Loucy (cell line): Measurements from ENCODE around the gene MTRF1L.

Source experiments
- H2AFZ ChIP-seq: fragments of 200-600 bp; sonication (generic); 2 replicates; pipeline ENCODE4 v1.6.0; 2016; ENCODE audit warnings: antibody characterized with exemption, mild to moderate bottlenecking, low read length, moderate library complexity
- H3F3A ChIP-seq: fragments of 200-600 bp; 2 replicates; pipeline ENCODE4 v1.6.0; 2016; ENCODE audit warnings: antibody characterized with exemption, low read depth, mild to moderate bottlenecking
- H3K27me3 ChIP-seq: fragments of 200-600 bp; sonication (generic); 2 replicates; pipeline ENCODE4 v1.6.1; 2014; ENCODE audit warnings: low read length, mild to moderate bottlenecking; ENCODE audit not compliant: insufficient read depth, poor library complexity, severe bottlenecking
- H3K36me3 ChIP-seq: fragments of 200-600 bp; sonication (generic); 2 replicates; pipeline ENCODE4 v1.6.1; 2016; ENCODE audit warnings: low read length; ENCODE audit not compliant: insufficient read depth
- H3K4me1 ChIP-seq: fragments of 200-600 bp; sonication (generic); 2 replicates; pipeline ENCODE4 v1.5.1; 2014; ENCODE audit warnings: low read length, mild to moderate bottlenecking; ENCODE audit not compliant: insufficient read depth, poor library complexity, severe bottlenecking
- H3K4me2 ChIP-seq: fragments of 200-600 bp; sonication (generic); 2 replicates; pipeline ENCODE4 v1.6.0; 2014; ENCODE audit warnings: antibody characterized with exemption, low read length, low read depth, mild to moderate bottlenecking; ENCODE audit not compliant: poor library complexity, severe bottlenecking
- H3K4me3 ChIP-seq: fragments of 200-600 bp; sonication (generic); 2 replicates; pipeline ENCODE4 v1.5.1; 2014; ENCODE audit warnings: low read length, mild to moderate bottlenecking, mixed read lengths; ENCODE audit not compliant: poor library complexity, severe bottlenecking
- H3K79me2 ChIP-seq: fragments of 200-600 bp; sonication (generic); 2 replicates; pipeline ENCODE4 v1.6.1; 2014; ENCODE audit warnings: low read length; ENCODE audit not compliant: insufficient read depth
- H3K9ac ChIP-seq: fragments of 200-600 bp; sonication (generic); 2 replicates; pipeline ENCODE4 v1.6.0; 2014; ENCODE audit warnings: mild to moderate bottlenecking, low read depth, low read length, moderate library complexity; ENCODE audit not compliant: poor library complexity, severe bottlenecking
- H3K9me2 ChIP-seq: fragments of 200-600 bp; sonication (generic); replicated peaks from 2 replicates; pipeline ENCODE4 v1.6.1; 2016; ENCODE audit warnings: low read depth, low read length, mixed read lengths
- H3K9me3 ChIP-seq: fragments of 200-600 bp; sonication (generic); 2 replicates; pipeline ENCODE4 v1.6.1; 2014; ENCODE audit warnings: mild to moderate bottlenecking, antibody characterized with exemption, low read length, low read depth; ENCODE audit not compliant: insufficient read depth
- H4K20me1 ChIP-seq: fragments of 200-600 bp; sonication (generic); 2 replicates; pipeline ENCODE4 v1.6.0; 2014; ENCODE audit warnings: antibody characterized with exemption, low read length, mild to moderate bottlenecking; ENCODE audit not compliant: insufficient read depth, poor library complexity, severe bottlenecking
- CTCF ChIP-seq: fragments of 200-600 bp; sonication (generic); conservative IDR thresholded peaks from 2 replicates; pipeline ENCODE4 v1.5.1; 2014; ENCODE audit warnings: mild to moderate bottlenecking, antibody characterized with exemption, low read length
- EZH2phosphoT487 ChIP-seq: fragments of 200-600 bp; IDR thresholded peaks from 2 replicates; pipeline ENCODE4 v1.6.1; 2018; ENCODE audit warnings: antibody characterized with exemption, mild to moderate bottlenecking, moderate library complexity, borderline replicate concordance

The MTRF1L gene

GRCh38 chr6:153028286-153028685 lies 25.8 kb upstream of the MTRF1L start:
- no peak overlapping the region for H3K4me3 ChIP-seq
- no peak overlapping the region for H3K9ac ChIP-seq
- H3K79me2 ChIP-seq = no peaks in the 10 kb centered on the region
- no peak overlapping the region for H2AFZ ChIP-seq
- H3K4me2 ChIP-seq = no peak overlapping the region
- TF ChIP-seq CTCF = no peak
- TF ChIP-seq EZH2phosphoT487 = no peak
- H3F3A ChIP-seq = no peaks in the 10 kb centered on the region
- H3K27me3 ChIP-seq = no peaks in the 10 kb centered on the region
- no peaks in the 10 kb centered on the region for H3K9me3 ChIP-seq
- no peaks in the 10 kb centered on the region for H4K20me1 ChIP-seq
- no peaks in the 10 kb centered on the region for H3K4me1 ChIP-seq
- no peaks in the 10 kb centered on the region for H3K9me2 ChIP-seq
- H3K36me3 ChIP-seq = no peaks in the 10 kb centered on the region

- Histone ChIP-seq H4K20me1 (no peaks in the 10 kb centered on the region), H3K4me1 (no peaks in the 10 kb centered on the region), H3K9me3 (no peaks in the 10 kb centered on the region), H3K9me2 (no peaks in the 10 kb centered on the region), H3K9ac (no peak overlapping the region), H3K4me3 (no peak overlapping the region), H3K79me2 (no peaks in the 10 kb centered on the region), H3K4me2 (no peak overlapping the region), H2AFZ (no peak overlapping the region), H3K27me3 (no peaks in the 10 kb centered on the region), H3F3A (no peaks in the 10 kb centered on the region), H3K36me3 (no peaks in the 10 kb centered on the region)
- TF ChIP-seq EZH2phosphoT487 (no peak), CTCF (no peak)
Observed at GRCh38 chr6:153027480-153027879, 25.0 kb upstream of the MTRF1L start.

- Histone ChIP-seq H3K4me3 (no peak overlapping the region), H3K9me2 (no peaks in the 10 kb centered on the region), H3F3A (no peaks in the 10 kb centered on the region), H3K36me3 (no peaks in the 10 kb centered on the region), H3K9me3 (no peaks in the 10 kb centered on the region), H3K9ac (no peak overlapping the region), H3K4me1 (no peaks in the 10 kb centered on the region), H2AFZ (peak overlapping the region; percentile 69; the same call in 1 of the 2 replicates), H4K20me1 (no peaks in the 10 kb centered on the region), H3K4me2 (no peak overlapping the region), H3K27me3 (no peaks in the 10 kb centered on the region), H3K79me2 (no peaks in the 10 kb centered on the region)
- TF ChIP-seq CTCF (no peak), EZH2phosphoT487 (no peak)
Observed at GRCh38 chr6:153024709-153025017, 22.2 kb upstream of the MTRF1L start.
